GM12878 (cell line): ENCODE data around the gene KTI12.
"Not testable (repeated sequence)": the region's sequence is repeated elsewhere in the genome, so short reads cannot be mapped to it uniquely, and the experiment has no call there.

Experiments
- ATF3 ChIP-seq: IDR thresholded peaks from 2 replicates; pipeline ENCODE4 v1.6.1; 2011; ENCODE audit warnings: low read depth, mild to moderate bottlenecking, low read length, moderate library complexity, borderline replicate concordance; ENCODE audit errors: extremely low read depth
- BHLHE40 ChIP-seq, 2 experiments: fragments of 450-650 bp in 1 of 2; IDR thresholded peaks; 2 replicates each; pipeline ENCODE4 v1.6.1; 2011 to 2017; ENCODE audit warnings: low read depth in 2 of 2, borderline replicate concordance in 1 of 2, improper control_type of control experiment in 1 of 2, low read length in 1 of 2, mild to moderate bottlenecking in 1 of 2
- KDM1A ChIP-seq: fragments of 200-600 bp; sonication (generic); IDR thresholded peaks from 2 replicates; pipeline ENCODE4 v1.6.1; 2016; ENCODE audit warnings: borderline replicate concordance
- MAX ChIP-seq: IDR thresholded peaks from 2 replicates; pipeline ENCODE4 v1.6.1; 2012; ENCODE audit warnings: low read depth, low read length, improper control_type of control experiment
- NRF1 ChIP-seq: conservative IDR thresholded peaks from 2 replicates; pipeline ENCODE4 v1.6.1; 2011; ENCODE audit warnings: mild to moderate bottlenecking, low read depth, low read length, improper control_type of control experiment
- PML ChIP-seq: IDR thresholded peaks from 2 replicates; pipeline ENCODE4 v1.6.1; 2012; ENCODE audit warnings: low read length, inconsistent platforms
- SMC3 ChIP-seq: IDR thresholded peaks from 2 replicates; pipeline ENCODE4 v1.6.1; 2011; ENCODE audit warnings: low read length, improper control_type of control experiment, borderline replicate concordance
- ZSCAN29 ChIP-seq: fragments of 450-650 bp; IDR thresholded peaks from 2 replicates; pipeline ENCODE4 v1.6.1; 2017; ENCODE audit warnings: mild to moderate bottlenecking, moderate library complexity
- TF ChIP-seq, protein P1 (sequence below): fragments of 450-650 bp; conservative IDR thresholded peaks from 2 replicates; pipeline ENCODE4 v1.6.1; 2017; ENCODE audit warnings: mild to moderate bottlenecking, moderate library complexity
- TF ChIP-seq, protein P2 (sequence below): IDR thresholded peaks from 2 replicates; pipeline ENCODE4 v1.6.1; 2011; ENCODE audit warnings: low read depth, low read length, improper control_type of control experiment, borderline replicate concordance
- TF ChIP-seq, protein P3 (sequence below), 3 experiments: IDR thresholded peaks in 2 of 3; conservative IDR thresholded peaks in 1 of 3; 2 replicates each; pipeline ENCODE4 v1.5.1; 2011; ENCODE audit warnings: low read depth in 3 of 3, low read length in 3 of 3, mild to moderate bottlenecking in 3 of 3, control low read depth in 2 of 3, moderate library complexity in 2 of 3, inconsistent platforms in 1 of 3, mixed read lengths in 1 of 3; ENCODE audit not compliant: control insufficient read depth in 2 of 3, insufficient read depth in 1 of 3; ENCODE audit errors: extremely low read depth in 1 of 3

DNA sequence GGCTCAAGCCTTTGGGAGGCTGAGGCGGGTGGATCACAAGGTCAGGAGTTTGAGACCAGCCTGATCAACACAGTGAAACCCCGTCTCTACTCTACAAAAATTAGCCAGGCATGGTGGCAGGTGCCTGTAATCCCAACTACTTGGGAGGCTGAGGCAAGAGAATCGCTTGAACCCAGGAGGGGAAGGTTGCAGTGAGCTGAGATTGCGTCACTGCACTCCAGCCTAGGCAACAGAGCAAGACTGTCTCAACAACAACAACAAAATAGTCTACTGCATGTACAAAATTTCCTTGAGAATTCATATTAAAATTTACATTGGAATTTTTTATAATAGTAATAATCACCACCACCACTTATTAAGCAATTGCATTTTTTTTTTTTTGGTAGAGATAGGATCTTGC is 15.7 kb upstream of the KTI12 start:
- TF ChIP-seq, protein P1, sequence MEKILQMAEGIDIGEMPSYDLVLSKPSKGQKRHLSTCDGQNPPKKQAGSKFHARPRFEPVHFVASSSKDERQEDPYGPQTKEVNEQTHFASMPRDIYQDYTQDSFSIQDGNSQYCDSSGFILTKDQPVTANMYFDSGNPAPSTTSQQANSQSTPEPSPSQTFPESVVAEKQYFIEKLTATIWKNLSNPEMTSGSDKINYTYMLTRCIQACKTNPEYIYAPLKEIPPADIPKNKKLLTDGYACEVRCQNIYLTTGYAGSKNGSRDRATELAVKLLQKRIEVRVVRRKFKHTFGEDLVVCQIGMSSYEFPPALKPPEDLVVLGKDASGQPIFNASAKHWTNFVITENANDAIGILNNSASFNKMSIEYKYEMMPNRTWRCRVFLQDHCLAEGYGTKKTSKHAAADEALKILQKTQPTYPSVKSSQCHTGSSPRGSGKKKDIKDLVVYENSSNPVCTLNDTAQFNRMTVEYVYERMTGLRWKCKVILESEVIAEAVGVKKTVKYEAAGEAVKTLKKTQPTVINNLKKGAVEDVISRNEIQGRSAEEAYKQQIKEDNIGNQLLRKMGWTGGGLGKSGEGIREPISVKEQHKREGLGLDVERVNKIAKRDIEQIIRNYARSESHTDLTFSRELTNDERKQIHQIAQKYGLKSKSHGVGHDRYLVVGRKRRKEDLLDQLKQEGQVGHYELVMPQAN = not testable (repeated sequence)
- TF ChIP-seq, protein P2, sequence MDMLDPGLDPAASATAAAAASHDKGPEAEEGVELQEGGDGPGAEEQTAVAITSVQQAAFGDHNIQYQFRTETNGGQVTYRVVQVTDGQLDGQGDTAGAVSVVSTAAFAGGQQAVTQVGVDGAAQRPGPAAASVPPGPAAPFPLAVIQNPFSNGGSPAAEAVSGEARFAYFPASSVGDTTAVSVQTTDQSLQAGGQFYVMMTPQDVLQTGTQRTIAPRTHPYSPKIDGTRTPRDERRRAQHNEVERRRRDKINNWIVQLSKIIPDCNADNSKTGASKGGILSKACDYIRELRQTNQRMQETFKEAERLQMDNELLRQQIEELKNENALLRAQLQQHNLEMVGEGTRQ = not testable (repeated sequence)
- TF ChIP-seq ATF3; ZSCAN29; MAX; PML; BHLHE40 (IDR thresholded peaks at IDR 0.05; ENCODE audit: borderline replicate concordance in 1 of 2, low read depth in 2 of 2, low read length in 1 of 2); SMC3; KDM1A; NRF1: not testable (repeated sequence)
- TF ChIP-seq, protein P3, sequence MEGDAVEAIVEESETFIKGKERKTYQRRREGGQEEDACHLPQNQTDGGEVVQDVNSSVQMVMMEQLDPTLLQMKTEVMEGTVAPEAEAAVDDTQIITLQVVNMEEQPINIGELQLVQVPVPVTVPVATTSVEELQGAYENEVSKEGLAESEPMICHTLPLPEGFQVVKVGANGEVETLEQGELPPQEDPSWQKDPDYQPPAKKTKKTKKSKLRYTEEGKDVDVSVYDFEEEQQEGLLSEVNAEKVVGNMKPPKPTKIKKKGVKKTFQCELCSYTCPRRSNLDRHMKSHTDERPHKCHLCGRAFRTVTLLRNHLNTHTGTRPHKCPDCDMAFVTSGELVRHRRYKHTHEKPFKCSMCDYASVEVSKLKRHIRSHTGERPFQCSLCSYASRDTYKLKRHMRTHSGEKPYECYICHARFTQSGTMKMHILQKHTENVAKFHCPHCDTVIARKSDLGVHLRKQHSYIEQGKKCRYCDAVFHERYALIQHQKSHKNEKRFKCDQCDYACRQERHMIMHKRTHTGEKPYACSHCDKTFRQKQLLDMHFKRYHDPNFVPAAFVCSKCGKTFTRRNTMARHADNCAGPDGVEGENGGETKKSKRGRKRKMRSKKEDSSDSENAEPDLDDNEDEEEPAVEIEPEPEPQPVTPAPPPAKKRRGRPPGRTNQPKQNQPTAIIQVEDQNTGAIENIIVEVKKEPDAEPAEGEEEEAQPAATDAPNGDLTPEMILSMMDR (IDR thresholded peaks at IDR 0.05 in 2 of 3, conservative IDR thresholded peaks at IDR 0.05 in 1 of 3; ENCODE audit: control insufficient read depth in 2 of 3, extremely low read depth in 1 of 3, insufficient read depth in 1 of 3, low read depth in 3 of 3, low read length in 3 of 3) = not testable (repeated sequence)
